Measurements from ENCODE around the gene MKNK2. TPM values are rescaled to one million over a fixed set of nuclear protein-coding genes. Genes with fewer than 3 reads are reported as not detected.

The MKNK2 gene
- total and polyA plus RNA-seq, 2 of the 13 experiments (the other 11 are each of a cell fraction or from before 2014, with no cell fraction given) = 44.9 to 112 TPM

DNA sequence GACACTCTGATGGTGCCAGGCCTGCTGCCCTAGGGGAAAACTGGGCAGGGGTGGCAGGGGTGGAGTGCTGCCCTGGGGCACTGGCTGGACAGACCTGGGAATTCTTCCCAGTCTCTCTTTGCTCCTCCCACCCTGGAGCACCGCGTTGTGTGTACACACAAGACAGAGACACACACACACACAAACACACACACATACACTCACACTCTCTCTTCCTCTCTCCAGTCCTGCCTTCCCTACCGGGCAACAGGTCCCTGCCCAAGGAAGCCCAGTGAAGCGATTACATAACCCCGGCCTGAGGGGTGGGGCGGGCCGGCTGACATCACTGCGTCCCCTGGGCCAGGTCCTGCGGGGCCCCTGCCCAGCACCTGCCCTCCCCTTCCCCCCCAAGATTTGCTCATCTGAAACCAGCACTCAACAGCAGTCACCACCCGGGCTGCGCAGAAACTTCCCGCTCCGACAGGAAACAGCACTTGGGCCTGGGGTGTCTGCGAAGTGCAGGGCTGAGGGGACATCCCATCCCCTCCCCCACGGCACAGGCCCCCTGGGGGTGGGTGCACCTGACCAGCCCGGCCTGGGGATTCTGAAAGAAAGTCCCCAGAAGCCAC is 1.2 kb downstream of the MKNK2 start:
- ChIA-PET POLR2A (interaction anchor here (1.9 to 2.4 kb wide), 6 partner anchors 9 to 34 kb away, joined by 6 to 26 read pairs (median 8); partner anchors contain the start of gene BTBD2), CTCF (ENCODE audit: low intra/inter-chr PET ratio, low total read pairs) (no interaction called here)
- BruUV-seq (replicated peaks) = TSS peak; percentile 72
- Histone ChIP-seq H3K27me3 (ENCODE audit: control insufficient read depth in 1 of 2, insufficient read depth in 2 of 2, low read length in 2 of 2) (no peaks in the 10 kb centered on the region), H3K9ac (ENCODE audit: insufficient read depth, low read depth, low read length) (peak overlapping the region; percentile 86), H4K20me1 (ENCODE audit: insufficient read depth, low read length) (peaks cover 42% of the 10 kb centered on the region), H3K4me3 (replicated peaks in 1 of 3; ENCODE audit: insufficient read depth in 1 of 3, low read depth in 2 of 3, low read length in 3 of 3) (peak overlapping the region; percentile 92 to 94 (median 93)), H3K79me2 (ENCODE audit: insufficient read depth, low read length) (peaks cover 34% of the 10 kb centered on the region), H3K4me2 (ENCODE audit: low read depth, low read length) (peak overlapping the region; percentile 88), H3K36me3 (replicated peaks in 1 of 2; ENCODE audit: control insufficient read depth in 1 of 2, insufficient read depth in 2 of 2, low read length in 2 of 2) (peaks cover 6 to 18% of the 10 kb centered on the region in 2 experiments), H3K27ac (ENCODE audit: extremely low read length, insufficient read depth, low read length) (peak overlapping the region; percentile 63), H3K9me3 (ENCODE audit: low read length) (no peaks in the 10 kb centered on the region), H2AFZ (ENCODE audit: low read length) (no peak overlapping the region), H3K4me1 (ENCODE audit: insufficient read depth, low read length) (peaks cover 66% of the 10 kb centered on the region)
- FAIRE-seq = peak; percentile 66
- 0% methylated on average over 13 of the region's 16 CpGs for WGBS (ENCODE audit: low lambda C conversion rate)
- DNase-seq (ENCODE audit: low spot score) = peak; percentile 75
- ATAC-seq = peak; percentile 28
- in situ Hi-C loops (cut with HindIII; ENCODE audit: extremely low pct_ligation_motif_present, low pct_unique_long_range_greater_than_20kb) (no loop called here), intact Hi-C loops (cut with micrococcal nuclease; ENCODE audit: unreplicated experiment) (no loop called here)
- no peak for TF ChIP-seq ELF1 (CRISPR knock-in tag; IDR thresholded peaks at IDR 0.05)
- TF ChIP-seq KAT8 (CRISPR knock-in tag; IDR thresholded peaks at IDR 0.05) = peak; percentile 25; the same call in 1 of the 2 replicates
- peak; percentile 58; the same call in 1 of the 2 replicates for TF ChIP-seq AKAP8 (CRISPR knock-in tag; IDR thresholded peaks at IDR 0.05)
- peak; percentile 26; the same call in 1 of the 2 replicates for TF ChIP-seq CREM (IDR thresholded peaks at IDR 0.05)
- TF ChIP-seq CREM (CRISPR knock-in tag; IDR thresholded peaks at IDR 0.05) = no peak
- TF ChIP-seq, protein P1, sequence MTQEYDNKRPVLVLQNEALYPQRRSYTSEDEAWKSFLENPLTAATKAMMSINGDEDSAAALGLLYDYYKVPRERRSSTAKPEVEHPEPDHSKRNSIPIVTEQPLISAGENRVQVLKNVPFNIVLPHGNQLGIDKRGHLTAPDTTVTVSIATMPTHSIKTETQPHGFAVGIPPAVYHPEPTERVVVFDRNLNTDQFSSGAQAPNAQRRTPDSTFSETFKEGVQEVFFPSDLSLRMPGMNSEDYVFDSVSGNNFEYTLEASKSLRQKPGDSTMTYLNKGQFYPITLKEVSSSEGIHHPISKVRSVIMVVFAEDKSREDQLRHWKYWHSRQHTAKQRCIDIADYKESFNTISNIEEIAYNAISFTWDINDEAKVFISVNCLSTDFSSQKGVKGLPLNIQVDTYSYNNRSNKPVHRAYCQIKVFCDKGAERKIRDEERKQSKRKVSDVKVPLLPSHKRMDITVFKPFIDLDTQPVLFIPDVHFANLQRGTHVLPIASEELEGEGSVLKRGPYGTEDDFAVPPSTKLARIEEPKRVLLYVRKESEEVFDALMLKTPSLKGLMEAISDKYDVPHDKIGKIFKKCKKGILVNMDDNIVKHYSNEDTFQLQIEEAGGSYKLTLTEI (CRISPR knock-in tag; conservative IDR thresholded peaks at IDR 0.05) = no peak
- TF ChIP-seq, protein P2, sequence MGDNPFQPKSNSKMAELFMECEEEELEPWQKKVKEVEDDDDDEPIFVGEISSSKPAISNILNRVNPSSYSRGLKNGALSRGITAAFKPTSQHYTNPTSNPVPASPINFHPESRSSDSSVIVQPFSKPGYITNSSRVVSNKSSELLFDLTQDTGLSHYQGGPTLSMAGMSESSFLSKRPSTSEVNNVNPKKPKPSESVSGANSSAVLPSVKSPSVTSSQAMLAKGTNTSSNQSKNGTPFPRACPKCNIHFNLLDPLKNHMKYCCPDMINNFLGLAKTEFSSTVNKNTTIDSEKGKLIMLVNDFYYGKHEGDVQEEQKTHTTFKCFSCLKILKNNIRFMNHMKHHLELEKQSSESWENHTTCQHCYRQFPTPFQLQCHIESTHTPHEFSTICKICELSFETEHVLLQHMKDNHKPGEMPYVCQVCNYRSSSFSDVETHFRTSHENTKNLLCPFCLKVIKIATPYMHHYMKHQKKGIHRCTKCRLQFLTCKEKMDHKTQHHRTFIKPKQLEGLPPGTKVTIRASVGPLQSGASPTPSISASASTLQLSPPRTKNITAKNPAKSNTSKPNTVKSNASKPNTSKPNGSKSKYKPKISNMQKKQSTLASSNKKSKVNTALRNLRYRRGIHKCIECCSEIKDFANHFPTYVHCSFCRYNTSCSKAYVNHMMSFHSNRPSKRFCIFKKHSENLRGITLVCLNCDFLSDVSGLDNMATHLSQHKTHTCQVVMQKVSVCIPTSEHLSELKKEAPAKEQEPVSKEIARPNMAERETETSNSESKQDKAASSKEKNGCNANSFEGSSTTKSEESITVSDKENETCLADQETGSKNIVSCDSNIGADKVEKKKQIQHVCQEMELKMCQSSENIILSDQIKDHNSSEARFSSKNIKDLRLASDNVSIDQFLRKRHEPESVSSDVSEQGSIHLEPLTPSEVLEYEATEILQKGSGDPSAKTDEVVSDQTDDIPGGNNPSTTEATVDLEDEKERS (CRISPR knock-in tag; IDR thresholded peaks at IDR 0.05) = no peak
- TF ChIP-seq ZNF510 (CRISPR knock-in tag; IDR thresholded peaks at IDR 0.05; ENCODE audit: low read depth) = no peak
- TF ChIP-seq, protein P3, sequence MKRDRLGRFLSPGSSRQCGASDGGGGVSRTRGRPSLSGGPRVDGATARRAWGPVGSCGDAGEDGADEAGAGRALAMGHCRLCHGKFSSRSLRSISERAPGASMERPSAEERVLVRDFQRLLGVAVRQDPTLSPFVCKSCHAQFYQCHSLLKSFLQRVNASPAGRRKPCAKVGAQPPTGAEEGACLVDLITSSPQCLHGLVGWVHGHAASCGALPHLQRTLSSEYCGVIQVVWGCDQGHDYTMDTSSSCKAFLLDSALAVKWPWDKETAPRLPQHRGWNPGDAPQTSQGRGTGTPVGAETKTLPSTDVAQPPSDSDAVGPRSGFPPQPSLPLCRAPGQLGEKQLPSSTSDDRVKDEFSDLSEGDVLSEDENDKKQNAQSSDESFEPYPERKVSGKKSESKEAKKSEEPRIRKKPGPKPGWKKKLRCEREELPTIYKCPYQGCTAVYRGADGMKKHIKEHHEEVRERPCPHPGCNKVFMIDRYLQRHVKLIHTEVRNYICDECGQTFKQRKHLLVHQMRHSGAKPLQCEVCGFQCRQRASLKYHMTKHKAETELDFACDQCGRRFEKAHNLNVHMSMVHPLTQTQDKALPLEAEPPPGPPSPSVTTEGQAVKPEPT (CRISPR knock-in tag; IDR thresholded peaks at IDR 0.05; ENCODE audit: low read depth) = no peak
- TF ChIP-seq, protein P4, sequence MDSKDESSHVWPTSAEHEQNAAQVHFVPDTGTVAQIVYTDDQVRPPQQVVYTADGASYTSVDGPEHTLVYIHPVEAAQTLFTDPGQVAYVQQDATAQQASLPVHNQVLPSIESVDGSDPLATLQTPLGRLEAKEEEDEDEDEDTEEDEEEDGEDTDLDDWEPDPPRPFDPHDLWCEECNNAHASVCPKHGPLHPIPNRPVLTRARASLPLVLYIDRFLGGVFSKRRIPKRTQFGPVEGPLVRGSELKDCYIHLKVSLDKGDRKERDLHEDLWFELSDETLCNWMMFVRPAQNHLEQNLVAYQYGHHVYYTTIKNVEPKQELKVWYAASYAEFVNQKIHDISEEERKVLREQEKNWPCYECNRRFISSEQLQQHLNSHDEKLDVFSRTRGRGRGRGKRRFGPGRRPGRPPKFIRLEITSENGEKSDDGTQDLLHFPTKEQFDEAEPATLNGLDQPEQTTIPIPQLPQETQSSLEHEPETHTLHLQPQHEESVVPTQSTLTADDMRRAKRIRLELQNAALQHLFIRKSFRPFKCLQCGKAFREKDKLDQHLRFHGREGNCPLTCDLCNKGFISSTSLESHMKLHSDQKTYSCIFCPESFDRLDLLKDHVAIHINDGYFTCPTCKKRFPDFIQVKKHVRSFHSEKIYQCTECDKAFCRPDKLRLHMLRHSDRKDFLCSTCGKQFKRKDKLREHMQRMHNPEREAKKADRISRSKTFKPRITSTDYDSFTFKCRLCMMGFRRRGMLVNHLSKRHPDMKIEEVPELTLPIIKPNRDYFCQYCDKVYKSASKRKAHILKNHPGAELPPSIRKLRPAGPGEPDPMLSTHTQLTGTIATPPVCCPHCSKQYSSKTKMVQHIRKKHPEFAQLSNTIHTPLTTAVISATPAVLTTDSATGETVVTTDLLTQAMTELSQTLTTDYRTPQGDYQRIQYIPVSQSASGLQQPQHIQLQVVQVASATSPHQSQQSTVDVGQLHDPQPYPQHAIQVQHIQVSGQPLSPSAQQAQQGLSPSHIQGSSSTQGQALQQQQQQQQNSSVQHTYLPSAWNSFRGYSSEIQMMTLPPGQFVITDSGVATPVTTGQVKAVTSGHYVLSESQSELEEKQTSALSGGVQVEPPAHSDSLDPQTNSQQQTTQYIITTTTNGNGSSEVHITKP (CRISPR knock-in tag; IDR thresholded peaks at IDR 0.05; ENCODE audit: low read depth) = peak; percentile 26; the same call in 1 of the 2 replicates
- no peak for TF ChIP-seq SMARCC2 (IDR thresholded peaks at IDR 0.05)
- TF ChIP-seq HIVEP1 (CRISPR knock-in tag; IDR thresholded peaks at IDR 0.05) = peak; percentile 63; the same call in 1 of the 2 replicates
- TF ChIP-seq NKX3-1 (CRISPR knock-in tag; IDR thresholded peaks at IDR 0.05) = no peak
- TF ChIP-seq SP1 (IDR thresholded peaks at IDR 0.05) = no peak
- 0 out of 2 replicates have a peak, but pooled peaks have one; percentile 18 for TF ChIP-seq SP1 (CRISPR knock-in tag; IDR thresholded peaks at IDR 0.05)

All from HepG2 (cell line).